ENCODE measurements around the gene DNAI7.

Gene DNAI7

DNA sequence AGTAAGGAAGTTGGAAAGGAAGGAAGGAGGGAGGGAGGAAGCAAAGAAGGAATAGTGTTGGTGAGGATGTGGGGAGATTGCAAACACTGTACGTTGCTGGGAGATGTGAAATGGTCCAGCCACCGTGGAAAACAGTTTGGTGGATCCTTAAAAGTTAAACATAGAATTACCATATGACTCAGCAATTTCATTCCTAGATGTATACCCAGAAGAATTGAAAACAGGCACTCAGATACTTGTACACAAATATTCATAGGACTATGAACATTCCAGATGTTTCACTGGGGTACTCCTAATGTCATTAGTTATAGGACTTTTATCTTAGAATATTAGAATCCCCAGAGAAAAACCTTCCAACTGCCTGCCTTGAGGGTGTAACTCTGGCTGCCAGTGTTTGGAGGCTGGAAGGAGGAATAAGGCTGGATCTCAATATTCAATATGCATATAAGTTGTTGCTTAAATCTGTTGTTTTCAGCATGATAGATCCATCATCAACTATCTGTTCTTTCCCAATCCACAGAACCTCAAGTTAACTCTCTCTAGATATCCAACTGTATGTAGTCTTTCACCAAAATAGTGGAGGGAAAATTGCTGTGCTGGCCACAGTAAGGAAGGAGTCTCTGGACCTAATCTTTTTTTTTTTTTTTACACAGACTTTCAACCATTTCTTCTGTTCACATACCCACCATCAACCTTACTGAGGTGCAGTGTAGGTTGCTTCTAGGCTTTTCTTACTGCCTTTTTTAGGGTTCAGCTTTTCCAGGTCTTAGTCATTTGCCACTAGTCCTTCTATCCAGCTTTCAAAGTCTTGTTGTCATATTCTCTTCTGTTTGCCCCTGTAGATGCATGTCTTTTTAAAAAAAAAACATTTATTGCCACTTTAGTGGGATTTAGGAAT is 94.5 kb downstream of the DNAI7 start:
- DNase-seq (ENCODE audit: low read depth) = no peak

DNA sequence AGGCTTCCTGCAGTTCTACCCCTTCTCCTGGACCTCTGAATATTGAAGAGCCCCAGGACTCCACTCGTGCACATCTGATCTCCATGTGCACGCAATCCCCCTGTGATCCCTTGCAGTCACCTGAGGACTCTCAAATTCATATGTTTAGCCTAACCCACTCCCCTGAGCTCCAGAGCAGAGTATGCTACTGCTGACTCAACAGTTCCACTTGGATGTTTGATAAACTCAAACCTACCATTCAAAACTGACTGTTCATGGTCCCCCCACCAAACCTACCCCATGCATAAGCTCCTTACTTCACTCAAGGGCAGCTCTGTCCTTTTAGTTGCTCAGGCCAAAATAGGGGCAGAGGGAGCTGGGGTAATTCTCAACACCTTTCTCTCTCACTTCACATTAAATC is 96.0 kb downstream of the DNAI7 start:
- no peak for DNase-seq (ENCODE audit: low read depth)

DNA sequence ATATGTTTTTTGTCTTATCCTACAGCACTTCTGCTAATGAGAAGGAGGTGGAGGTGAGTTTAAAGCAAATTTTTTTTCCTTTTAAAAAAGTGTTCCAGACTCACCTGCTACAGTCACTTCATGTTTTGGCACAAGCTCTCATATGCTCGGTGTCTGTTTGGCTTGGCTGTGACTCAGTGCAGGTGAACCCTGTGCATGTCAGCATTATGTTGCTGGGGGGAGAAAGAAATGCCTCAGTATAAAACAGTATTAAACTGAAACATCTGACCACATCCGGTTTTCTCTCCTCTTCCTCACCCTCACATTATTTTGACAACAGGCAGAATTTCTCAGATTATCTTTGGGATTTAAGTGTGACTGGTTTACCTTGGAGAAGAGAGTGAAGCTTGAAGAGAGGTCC is 105.2 kb downstream of the DNAI7 start:
- DNase-seq (ENCODE audit: low read depth) = no peak

- no peak for DNase-seq (ENCODE audit: low read depth)
Measured at GRCh38 chr12:25087596-25087995, 107.4 kb downstream of the DNAI7 start.

GRCh38 chr12:25084816-25085215 is 110.1 kb downstream of the DNAI7 start:
- DNase-seq (ENCODE audit: low read depth) = no peak

- DNase-seq (ENCODE audit: low read depth) = peak; percentile 3
Measured at GRCh38 chr12:25083211-25083610, 111.7 kb downstream of the DNAI7 start.

GRCh38 chr12:25082628-25083027 is 112.3 kb downstream of the DNAI7 start:
- no peak for DNase-seq (ENCODE audit: low read depth)

DNA sequence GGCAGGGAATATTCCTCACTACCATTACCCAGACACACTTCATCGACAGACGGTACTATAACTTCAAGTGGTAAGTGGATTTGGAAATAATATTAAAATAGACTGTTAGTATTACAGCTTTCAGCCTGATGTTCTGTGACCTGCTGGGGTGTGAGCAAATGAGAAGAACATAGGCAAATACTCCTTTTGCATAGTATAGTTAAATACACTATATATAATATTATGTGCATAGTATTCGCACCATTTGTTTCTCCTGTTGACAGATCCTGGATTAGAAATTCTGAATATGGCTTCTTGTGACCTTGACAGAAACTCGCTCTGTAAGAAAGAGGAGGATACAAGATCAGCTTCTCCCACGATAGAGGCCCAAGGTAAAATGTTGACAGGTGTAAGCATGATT is 115.6 kb downstream of the DNAI7 start:
- no peak for DNase-seq (ENCODE audit: low read depth)

DNA sequence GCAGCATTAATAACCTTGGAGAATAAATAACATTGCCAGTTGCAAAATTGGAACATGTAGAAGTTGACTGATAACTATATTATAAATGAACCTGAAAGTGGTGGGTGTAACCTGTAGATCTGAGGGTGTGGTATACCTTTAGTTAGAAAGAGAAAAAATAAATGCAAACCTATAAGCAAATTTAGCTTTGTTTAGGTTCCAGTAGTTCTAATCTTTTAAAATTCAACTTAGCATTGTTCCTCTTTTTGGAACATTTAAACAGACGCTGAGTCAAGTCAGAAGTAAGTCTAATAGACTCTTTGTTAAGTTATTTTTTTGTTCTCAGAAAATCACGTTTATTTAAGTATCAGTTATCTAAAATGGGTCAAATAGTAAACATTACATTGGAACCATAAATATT is 120.0 kb downstream of the DNAI7 start:
- no peak for DNase-seq (ENCODE audit: low read depth)

DNA sequence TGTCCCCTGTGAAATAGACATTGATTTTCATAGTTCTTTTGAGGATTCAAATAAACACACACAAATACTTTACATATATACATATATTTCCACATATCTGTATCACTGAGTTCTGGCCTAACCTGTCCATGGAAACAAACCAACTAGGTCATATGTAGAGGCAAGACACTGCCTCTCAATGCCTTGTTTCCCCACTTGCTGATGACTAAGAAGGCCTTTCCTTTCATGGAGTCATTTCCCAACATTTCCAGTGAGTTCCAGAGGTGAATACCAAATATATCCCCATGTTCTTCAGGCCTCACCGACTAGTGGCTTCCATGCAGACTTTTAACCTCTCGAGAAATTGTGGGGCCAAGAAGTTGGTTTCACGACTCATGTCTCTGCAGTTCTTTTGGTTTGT is 120.8 kb downstream of the DNAI7 start:
- no peak for DNase-seq (ENCODE audit: low read depth)

DNA sequence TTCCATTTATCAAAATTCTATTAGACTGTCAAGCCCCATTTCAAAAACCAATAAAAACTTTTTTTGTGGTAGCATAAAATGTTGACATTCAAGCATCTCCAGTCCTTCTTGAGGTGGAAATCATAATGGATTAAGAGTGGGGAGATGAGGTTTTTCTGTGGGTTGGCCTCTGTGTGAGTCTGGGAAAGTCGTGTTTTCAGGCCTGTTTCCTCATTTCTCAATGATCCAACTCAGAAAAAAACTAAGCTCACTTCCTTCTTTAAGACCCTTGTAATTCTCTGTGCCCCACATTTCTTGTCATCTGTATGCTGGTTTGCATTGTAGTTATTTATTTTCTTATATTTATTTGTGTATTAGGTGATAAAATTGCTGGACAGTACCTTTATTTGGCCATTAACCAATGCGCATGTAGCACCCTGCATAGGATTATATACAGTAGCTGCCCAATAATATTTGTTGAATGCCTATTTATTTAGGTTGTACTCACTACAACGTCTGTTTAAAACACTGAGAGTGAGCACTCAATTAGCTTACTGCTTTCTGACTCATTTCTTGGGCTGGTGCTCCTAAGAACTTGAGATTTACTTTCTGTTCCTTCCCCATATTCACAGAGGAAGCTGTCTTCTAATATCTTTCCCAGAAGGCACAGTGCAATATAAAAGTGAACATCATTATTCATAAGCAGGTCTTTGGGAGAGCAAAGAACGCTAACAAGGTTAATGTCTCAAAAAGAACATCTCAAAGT is 121.9 kb downstream of the DNAI7 start:
- DNase-seq (ENCODE audit: low read depth) = no peak

DNA sequence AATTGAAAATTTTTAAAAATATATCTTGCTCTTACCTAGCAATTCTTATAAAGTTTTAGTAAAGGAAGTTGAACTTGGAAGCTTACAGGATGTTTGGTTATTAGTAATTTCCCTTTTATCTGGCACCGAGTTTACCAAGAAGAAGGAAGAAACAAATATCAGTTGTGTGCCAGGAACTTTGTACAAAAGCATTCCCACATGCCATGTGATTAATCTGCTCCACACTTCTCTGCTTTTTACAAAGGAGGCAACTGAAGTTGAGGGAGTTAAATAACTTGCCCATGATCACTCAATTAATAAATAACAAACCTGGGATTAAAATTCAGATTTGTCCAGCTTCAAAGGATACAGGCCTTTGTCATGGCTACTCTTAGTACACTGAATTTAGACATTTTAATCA is 123.6 kb downstream of the DNAI7 start:
- no peak for DNase-seq (ENCODE audit: low read depth)

DNA sequence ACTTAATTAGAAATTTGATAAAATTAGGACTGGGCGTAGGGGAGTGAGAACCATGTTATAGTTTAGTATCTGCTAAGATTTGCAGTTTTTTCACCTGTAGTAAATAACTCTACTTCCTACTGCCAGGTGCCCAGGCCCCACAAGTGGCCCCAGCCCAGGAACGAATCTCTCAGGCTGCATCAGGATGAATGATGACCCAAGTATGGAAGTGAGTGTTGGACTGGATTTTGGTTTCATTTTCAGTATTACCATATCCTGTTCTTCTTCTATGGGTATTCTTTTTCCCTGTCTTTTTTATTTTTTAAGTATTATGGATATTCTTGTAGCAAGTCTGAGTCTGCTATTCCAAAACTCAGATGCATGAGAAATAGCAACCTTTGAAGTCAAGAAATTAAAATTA is 125.7 kb downstream of the DNAI7 start:
- no peak for DNase-seq (ENCODE audit: low read depth)

- DNase-seq (ENCODE audit: low read depth) = no peak
Measured at GRCh38 chr12:25065035-25065434, 129.9 kb downstream of the DNAI7 start.

- DNase-seq (ENCODE audit: low read depth) = no peak
Measured at GRCh38 chr12:25063873-25064628, 130.9 kb downstream of the DNAI7 start.

DNA sequence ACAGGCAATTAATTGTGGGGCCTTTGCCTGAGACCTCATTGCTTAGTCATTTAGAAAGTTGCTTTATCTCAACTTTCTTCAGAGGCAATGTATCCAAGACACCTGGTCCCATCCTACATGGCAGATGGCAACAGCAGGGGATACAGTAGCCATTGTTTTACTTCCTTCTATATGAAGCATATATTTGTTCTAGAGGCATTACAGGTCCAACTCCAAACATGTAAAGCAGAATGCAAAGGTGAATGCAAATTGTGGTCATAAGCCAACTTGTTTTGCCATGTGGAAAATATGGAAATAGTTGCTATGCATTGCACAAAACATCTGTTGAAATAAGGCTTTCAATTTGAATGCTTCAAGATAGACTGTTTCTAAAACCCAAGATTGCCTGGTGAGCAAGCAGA is 136.3 kb downstream of the DNAI7 start:
- DNase-seq (ENCODE audit: low read depth) = no peak
